Neural progenitor cell (in vitro differentiated cells): Measurements from ENCODE around the gene SFRP4.
A peak's percentile ranks its signal among the peaks of the same experiment; 100 is the strongest.

Experiments used
- CTCF ChIP-seq: fragments of 200-600 bp; sonication (generic); IDR thresholded peaks from 2 replicates; pipeline ENCODE4 v1.5.1; 2017; ENCODE audit warnings: antibody characterized with exemption, mild to moderate bottlenecking
- EZH2 ChIP-seq: fragments of 200-600 bp; sonication (generic); IDR thresholded peaks from 2 replicates; pipeline ENCODE4 v1.6.1; 2017; ENCODE audit warnings: antibody characterized with exemption, mild to moderate bottlenecking, moderate library complexity
- EZH2phosphoT487 ChIP-seq: fragments of 200-600 bp; sonication (generic); IDR thresholded peaks from 2 replicates; pipeline ENCODE4 v1.6.1; 2017; ENCODE audit warnings: antibody characterized with exemption

GRCh38 chr7:37916017-37916672 is 472 bp downstream of the SFRP4 start:
- TF ChIP-seq CTCF (no peak), EZH2 (peak; percentile 88), EZH2phosphoT487 (peak; percentile 76)
